HEK293 (cell line): ENCODE data around the gene SNAPC4.
"Not testable (repeated sequence)": the region's sequence is repeated elsewhere in the genome, so short reads cannot be mapped to it uniquely, and the experiment has no call there.

ENCODE experiments used
- CTCF ChIA-PET: fragments of 350-600 bp; formaldehyde crosslinking; extraction: SDS; loops from one replicate; lab custom pipeline; 2021; ENCODE audit warnings: antibody characterized with exemption; lab: Yijun Ruan, JAX
- POLR2A ChIA-PET: fragments of 300-600 bp; formaldehyde crosslinking; extraction: SDS; loops from one replicate; lab custom pipeline; 2020; ENCODE audit warnings: antibody characterized with exemption, inconsistent platforms; lab: Yijun Ruan, JAX
- H3K27ac ChIP-seq: fragments of 200-500 bp; sonication (Bioruptor generic); 2 replicates; pipeline ENCODE4 v1.5.1; 2014; ENCODE audit warnings: low read depth, low read length, control low read depth, inconsistent platforms; ENCODE audit errors: extremely low read depth
- H3K36me3 ChIP-seq, 2 experiments: fragments of 200-500 bp in 1 of 2; sonication (Bioruptor generic) in 1 of 2; 1 replicate in 1 of 2; 2 replicates in 1 of 2; pipeline ENCODE4 v1.5.1; 2014 to 2017; ENCODE audit warnings: inconsistent platforms in 2 of 2, low read length in 2 of 2; ENCODE audit not compliant: control insufficient read depth in 2 of 2, insufficient read depth in 1 of 2
- H3K4me1 ChIP-seq: fragments of 200-500 bp; sonication (Bioruptor generic); 2 replicates; pipeline ENCODE4 v1.5.1; 2014; ENCODE audit warnings: mild to moderate bottlenecking, low read length, inconsistent platforms; ENCODE audit not compliant: control insufficient read depth, insufficient read depth
- H3K4me3 ChIP-seq: 2 replicates; pipeline ENCODE4 v1.5.1; 2011; ENCODE audit warnings: low read depth, mild to moderate bottlenecking, control low read depth, low read length, moderate library complexity
- H3K9me3 ChIP-seq: fragments of 200-500 bp; sonication (Bioruptor generic); 2 replicates; pipeline ENCODE4 v1.5.1; 2014; ENCODE audit warnings: low read depth, low read length, inconsistent platforms; ENCODE audit not compliant: control insufficient read depth, insufficient read depth
- GLIS1 ChIP-seq: fragments of 450-650 bp; formaldehyde crosslinking; IDR thresholded peaks from 2 replicates; pipeline ENCODE4 v1.5.1; 2016; ENCODE audit warnings: missing biosample characterization, missing genetic modification characterization
- KLF1 ChIP-seq: fragments of 450-650 bp; formaldehyde crosslinking; IDR thresholded peaks from 2 replicates; pipeline ENCODE4 v1.5.1; 2016; ENCODE audit warnings: missing biosample characterization, missing genetic modification characterization
- KLF8 ChIP-seq: fragments of 450-650 bp; formaldehyde crosslinking; IDR thresholded peaks from 2 replicates; pipeline ENCODE4 v1.5.1; 2016; ENCODE audit warnings: missing biosample characterization, missing genetic modification characterization
- PRDM10 ChIP-seq: fragments of 450-650 bp; formaldehyde crosslinking; IDR thresholded peaks from 2 replicates; pipeline ENCODE4 v1.5.1; 2016; ENCODE audit warnings: missing biosample characterization, missing genetic modification characterization
- PRDM6 ChIP-seq: fragments of 450-650 bp; formaldehyde crosslinking; IDR thresholded peaks from 2 replicates; pipeline ENCODE4 v1.5.1; 2017; ENCODE audit warnings: missing biosample characterization, missing genetic modification characterization
- REPIN1 ChIP-seq: fragments of 450-650 bp; formaldehyde crosslinking; IDR thresholded peaks from 2 replicates; pipeline ENCODE4 v1.5.1; 2017; ENCODE audit warnings: missing biosample characterization, missing genetic modification characterization, low read depth
- SP7 ChIP-seq: fragments of 450-650 bp; formaldehyde crosslinking; IDR thresholded peaks from 2 replicates; pipeline ENCODE4 v1.5.1; 2016; ENCODE audit warnings: missing biosample characterization, missing genetic modification characterization
- TSHZ1 ChIP-seq: fragments of 450-650 bp; formaldehyde crosslinking; IDR thresholded peaks from 2 replicates; pipeline ENCODE4 v1.5.1; 2016; ENCODE audit warnings: missing biosample characterization, missing genetic modification characterization, borderline replicate concordance
- ZBTB20 ChIP-seq: fragments of 450-650 bp; formaldehyde crosslinking; IDR thresholded peaks from 2 replicates; pipeline ENCODE4 v1.5.1; 2016; ENCODE audit warnings: missing biosample characterization, missing genetic modification characterization
- ZBTB8A ChIP-seq: fragments of 450-650 bp; formaldehyde crosslinking; IDR thresholded peaks from 2 replicates; pipeline ENCODE4 v1.5.1; 2016; ENCODE audit warnings: missing biosample characterization, missing genetic modification characterization
- ZFP69B ChIP-seq: fragments of 450-650 bp; formaldehyde crosslinking; IDR thresholded peaks from 2 replicates; pipeline ENCODE4 v1.5.1; 2016; ENCODE audit warnings: missing biosample characterization, missing genetic modification characterization
- ZNF132 ChIP-seq: fragments of 450-650 bp; formaldehyde crosslinking; IDR thresholded peaks from 2 replicates; pipeline ENCODE4 v1.5.1; 2017; ENCODE audit warnings: missing biosample characterization, missing genetic modification characterization, borderline replicate concordance
- ZNF175 ChIP-seq: fragments of 450-650 bp; formaldehyde crosslinking; IDR thresholded peaks from 2 replicates; pipeline ENCODE4 v1.5.1; 2016; ENCODE audit warnings: missing biosample characterization, missing genetic modification characterization
- ZNF221 ChIP-seq: fragments of 450-650 bp; formaldehyde crosslinking; IDR thresholded peaks from 2 replicates; pipeline ENCODE4 v1.5.1; 2017; ENCODE audit warnings: missing biosample characterization, missing genetic modification characterization, borderline replicate concordance
- ZNF37A ChIP-seq: fragments of 450-650 bp; IDR thresholded peaks from 2 replicates; pipeline ENCODE4 v1.5.1; 2018; ENCODE audit warnings: missing biosample characterization, missing genetic modification characterization
- ZNF48 ChIP-seq: fragments of 450-650 bp; formaldehyde crosslinking; IDR thresholded peaks from 2 replicates; pipeline ENCODE4 v1.5.1; 2016; ENCODE audit warnings: missing biosample characterization, missing genetic modification characterization
- ZNF707 ChIP-seq: fragments of 450-650 bp; formaldehyde crosslinking; IDR thresholded peaks from 2 replicates; pipeline ENCODE4 v1.5.1; 2016; ENCODE audit warnings: missing biosample characterization, missing genetic modification characterization
- ZNF843 ChIP-seq: fragments of 450-650 bp; formaldehyde crosslinking; IDR thresholded peaks from 2 replicates; pipeline ENCODE4 v1.5.1; 2016; ENCODE audit warnings: missing biosample characterization, missing genetic modification characterization
- ZSCAN23 ChIP-seq: fragments of 450-650 bp; formaldehyde crosslinking; IDR thresholded peaks from 2 replicates; pipeline ENCODE4 v1.5.1; 2016; ENCODE audit warnings: missing biosample characterization, missing genetic modification characterization
- ZXDB ChIP-seq: fragments of 450-650 bp; formaldehyde crosslinking; IDR thresholded peaks from 2 replicates; pipeline ENCODE4 v1.5.1; 2016; ENCODE audit warnings: missing biosample characterization, missing genetic modification characterization

Gene SNAPC4

GRCh38 chr9:136426787-136427186 is 26.8 kb upstream of the SNAPC4 start (continued):
- no peak for TF ChIP-seq TSHZ1 (tag by site-specific recombination)

GRCh38 chr9:136425367-136425766 is 25.4 kb upstream of the SNAPC4 start:
- H3K36me3 ChIP-seq: peaks cover 5 to 66% of the 10 kb centered on the region in 2 experiments; a peak in 2 of 3 replicates
- H3K9me3 ChIP-seq, H3K4me1 ChIP-seq, H3K27ac ChIP-seq, H3K4me3 ChIP-seq: not testable (repeated sequence)
- TF ChIP-seq KLF8 (peak; percentile 24; the same call in 1 of the 2 replicates), PRDM10 (tag by site-specific recombination) (peak; percentile 93), GLIS1 (tag by site-specific recombination) (peak; percentile 42), SP7 (peak; percentile 44; the same call in 1 of the 2 replicates), KLF1 (tag by site-specific recombination) (0 out of 2 replicates have a peak, but pooled peaks have one; percentile 4)
- ChIA-PET CTCF (interaction anchor here (0.7 to 2.0 kb wide), 4 partner anchors 15 to 277 kb away, joined by 3 to 5 read pairs (median 4); partner anchors contain the start of genes DNLZ and INPP5E), POLR2A (interaction anchor here (0.7 to 2.5 kb wide), 7 partner anchors 10 to 24 kb away, joined by 3 to 15 read pairs (median 6); partner anchors contain the start of genes ENTR1 and PMPCA)

- Histone ChIP-seq H3K9me3 (no peaks in the 10 kb centered on the region), H3K27ac (no peak overlapping the region), H3K4me3 (no peak overlapping the region), H3K4me1 (no peaks in the 10 kb centered on the region), H3K36me3 (peaks cover 7 to 64% of the 10 kb centered on the region in 2 experiments; a peak in 2 of 3 replicates)
- CTCF ChIA-PET: interaction anchor here (0.6 to 2.0 kb wide), 6 partner anchors 15 to 276 kb away, joined by 3 to 5 read pairs (median 4); partner anchors contain the start of genes DNLZ and INPP5E
- TF ChIP-seq ZBTB8A (no peak), ZNF221 (tag by site-specific recombination) (no peak), ZBTB20 (no peak), PRDM6 (tag by site-specific recombination) (no peak), ZNF843 (tag by site-specific recombination) (no peak), GLIS1 (tag by site-specific recombination) (no peak), ZNF707 (tag by site-specific recombination) (no peak), ZXDB (tag by site-specific recombination) (no peak), REPIN1 (no peak), ZNF48 (tag by site-specific recombination) (no peak), ZNF37A (tag by site-specific recombination) (no peak), ZNF132 (no peak), ZSCAN23 (tag by site-specific recombination) (no peak), ZNF175 (no peak), ZFP69B (tag by site-specific recombination) (no peak)
- POLR2A ChIA-PET: interaction anchor here (0.7 to 2.5 kb wide), 9 partner anchors 9 to 305 kb away, joined by 3 to 15 read pairs (median 6); partner anchors contain the start of genes ENTR1 and PMPCA
Observed at GRCh38 chr9:136424750-136425362, 24.9 kb upstream of the SNAPC4 start.
